RCC 7860 (cell line): ENCODE data around the gene TTLL9.

ENCODE experiments used
- DNase-seq: peaks from one replicate; pipeline ENCODE4 v3.0.0-alpha.2; 2015; ENCODE audit warnings: low spot score
- FAIRE-seq: peaks from 2 replicates; lab custom pipeline; 2012; peaks lifted over from hg19 to GRCh38; lab: Jason Lieb, UNC

TTLL9 gene

DNA sequence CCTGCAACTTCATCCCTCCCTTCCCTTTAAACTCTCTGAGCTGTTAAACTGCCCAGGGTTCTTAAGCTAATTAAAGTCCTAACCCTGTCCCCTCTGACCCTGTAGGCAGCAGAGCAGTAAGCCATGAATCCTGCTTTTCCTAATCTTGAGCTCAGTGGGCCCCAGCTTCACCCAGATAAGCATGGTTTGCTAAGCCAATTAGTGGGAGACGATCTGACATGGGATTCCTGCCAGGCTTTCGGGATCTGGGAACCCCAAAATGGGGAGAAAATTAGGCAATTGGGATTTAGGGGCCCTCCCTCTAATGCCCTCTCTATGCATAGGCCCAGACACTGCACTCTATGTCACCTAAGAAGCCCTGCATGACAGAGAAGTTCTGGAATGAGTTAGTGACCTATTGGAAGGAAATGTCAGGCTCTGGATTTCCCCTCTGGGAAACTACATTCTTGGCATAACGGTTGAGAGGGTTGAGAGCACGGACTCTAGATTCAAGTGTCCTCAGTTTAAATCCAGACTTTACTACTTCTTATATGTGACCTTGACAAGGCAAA, 102.1 kb downstream of the TTLL9 start:
- DNase-seq: peak; percentile 94

DNA sequence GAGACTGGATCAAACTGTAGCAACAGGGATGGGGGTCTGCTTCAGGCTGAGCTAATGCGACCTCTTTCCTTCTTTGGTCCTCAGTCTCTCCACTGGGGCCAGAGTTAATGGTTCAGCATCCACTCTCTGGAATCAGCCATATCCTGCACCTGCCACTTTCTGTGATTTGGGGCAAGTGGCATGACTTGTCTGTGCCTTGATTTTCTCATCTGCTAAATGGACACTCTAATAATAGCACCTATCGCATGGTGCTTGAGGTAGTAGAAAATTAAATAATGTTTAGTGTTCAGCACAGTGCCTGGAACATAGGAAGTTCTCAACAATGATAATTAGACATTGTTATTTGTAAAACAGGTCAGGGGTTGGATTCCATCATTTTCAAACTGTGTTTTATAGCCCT, 103.9 kb downstream of the TTLL9 start:
- no peak for FAIRE-seq
- no peak for DNase-seq

More for the DNA sequence above, 102.1 kb downstream of the TTLL9 start:
- peak; percentile 92 for FAIRE-seq

- DNase-seq: no peak
- no peak for FAIRE-seq
Measured at GRCh38 chr20:31974951-31975487, 104.6 kb downstream of the TTLL9 start.

DNA sequence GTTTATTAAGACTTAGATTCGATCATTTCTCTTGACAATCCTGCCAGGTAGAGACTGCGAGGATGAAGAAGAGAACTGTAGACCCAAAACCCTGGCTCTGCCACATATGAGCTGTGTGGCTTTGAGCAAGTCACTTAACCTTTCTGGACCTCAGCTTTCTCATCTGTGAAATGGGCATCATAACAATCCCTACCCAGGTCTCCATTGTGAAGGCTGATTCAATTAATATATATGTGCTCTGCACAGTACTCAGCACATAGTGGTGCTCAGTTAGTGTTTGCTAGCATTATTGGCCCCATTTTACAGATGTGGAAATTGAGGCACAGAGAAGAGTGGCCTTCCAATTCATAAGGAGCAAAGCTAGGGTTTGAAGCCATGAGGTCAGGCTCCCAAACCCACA, 105.4 kb downstream of the TTLL9 start:
- no peak for FAIRE-seq
- DNase-seq: no peak

GRCh38 chr20:31977080-31977479, 106.6 kb downstream of the TTLL9 start:
- FAIRE-seq (no peak), DNase-seq (no peak)

- peak; percentile 17 for DNase-seq
- no peak for FAIRE-seq
Measured at GRCh38 chr20:31979713-31980426, 109.4 kb downstream of the TTLL9 start.

DNA sequence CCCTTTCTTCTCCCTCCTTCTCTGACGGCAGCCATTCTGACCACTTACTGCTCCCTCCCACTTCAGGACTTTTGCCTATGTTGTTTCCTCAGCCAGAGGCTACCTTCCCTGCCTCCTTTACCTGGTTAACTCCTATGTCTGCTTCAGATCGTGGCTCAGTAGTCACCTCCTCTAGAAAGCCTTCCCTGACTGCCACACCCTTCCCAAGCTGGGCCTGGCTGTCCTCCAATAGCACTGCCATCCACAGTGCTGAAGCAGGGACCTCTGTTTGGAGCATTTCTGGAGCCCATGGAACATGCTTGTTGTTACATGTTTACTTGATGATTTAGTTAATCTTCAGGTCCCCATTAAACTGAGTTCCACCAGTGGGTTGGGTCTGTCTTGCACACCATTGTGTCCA, 111.3 kb downstream of the TTLL9 start:
- FAIRE-seq: no peak
- no peak for DNase-seq

DNA sequence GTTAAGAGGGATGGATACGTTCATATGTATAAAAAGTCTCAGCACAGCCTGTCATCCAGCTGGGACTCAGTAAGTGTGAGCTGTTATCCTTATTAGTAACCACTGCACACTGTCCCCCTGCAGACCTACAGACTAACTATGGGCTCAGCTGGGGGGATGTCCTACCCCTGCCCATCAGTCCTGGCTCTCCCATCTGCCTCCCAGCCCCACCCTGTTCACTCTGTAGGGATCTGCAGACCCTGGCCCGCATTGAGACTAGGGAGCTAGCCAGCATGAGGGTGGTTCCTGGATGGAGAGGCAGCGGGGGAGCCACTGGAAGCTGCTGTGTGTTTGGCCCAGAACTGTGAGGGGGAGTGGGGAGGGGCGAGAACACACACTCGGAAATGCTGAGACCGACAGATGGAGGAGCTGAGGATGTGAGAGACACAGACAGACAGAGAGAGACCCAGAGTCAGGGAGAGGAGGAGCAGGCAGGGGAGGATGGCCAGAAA, 114.6 kb downstream of the TTLL9 start:
- DNase-seq: no peak
- no peak for FAIRE-seq

DNA sequence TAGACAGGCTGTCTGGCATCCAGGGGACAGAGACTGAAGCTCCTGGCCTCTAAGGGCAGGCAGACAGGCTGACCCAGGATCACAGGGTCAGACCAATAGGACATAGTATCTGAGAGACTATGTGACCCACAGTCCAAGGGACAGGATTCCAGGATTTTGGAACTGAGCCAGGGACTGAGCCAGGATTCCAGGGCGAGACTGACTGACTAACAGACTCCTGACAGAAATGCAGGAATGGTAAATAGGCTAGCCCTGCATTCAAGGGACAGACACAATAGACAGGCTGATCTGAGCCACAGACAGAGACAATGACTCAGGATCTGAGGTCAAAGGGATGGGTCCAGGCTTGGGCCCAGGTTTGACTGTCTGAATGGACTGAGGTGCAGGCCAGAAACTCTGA, 117.3 kb downstream of the TTLL9 start:
- DNase-seq (peak; percentile 94), FAIRE-seq (peak; percentile 92)

- DNase-seq: peak; percentile 51
- FAIRE-seq: no peak
Measured at GRCh38 chr20:31988430-31989015, 118.1 kb downstream of the TTLL9 start.

DNA sequence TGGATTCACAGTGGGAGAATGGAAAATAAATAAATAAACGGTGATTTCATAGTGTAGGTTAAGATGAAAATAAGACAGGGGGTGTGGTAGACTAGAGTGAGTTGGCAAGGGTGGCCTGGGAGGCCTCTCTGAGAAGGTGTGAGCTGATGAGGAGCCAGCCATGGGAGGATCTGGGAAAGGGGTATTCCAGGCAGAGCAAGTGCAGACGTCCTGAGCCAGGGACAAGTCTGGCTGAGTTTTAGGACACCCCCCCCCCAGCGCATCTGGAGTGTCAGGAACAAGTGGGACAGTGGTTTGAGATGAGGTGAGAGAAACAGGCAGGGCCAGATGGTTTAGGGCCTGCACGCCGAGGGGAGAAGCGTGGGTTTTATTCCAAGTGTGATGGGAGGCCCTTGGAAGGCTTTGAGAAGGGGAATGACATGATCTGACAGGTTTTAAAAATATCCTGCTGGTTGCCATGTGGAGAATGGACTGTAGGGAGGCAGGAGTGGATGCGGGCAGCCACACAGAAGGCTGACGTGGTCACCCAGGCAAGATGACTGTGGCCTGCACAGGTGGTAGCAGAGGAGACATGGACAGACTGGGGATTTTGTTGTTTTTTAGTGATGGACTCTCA, 118.7 kb downstream of the TTLL9 start:
- DNase-seq (no peak), FAIRE-seq (no peak)

GRCh38 chr20:31990641-31991338, 120.4 kb downstream of the TTLL9 start:
- FAIRE-seq: no peak
- DNase-seq: no peak

DNA sequence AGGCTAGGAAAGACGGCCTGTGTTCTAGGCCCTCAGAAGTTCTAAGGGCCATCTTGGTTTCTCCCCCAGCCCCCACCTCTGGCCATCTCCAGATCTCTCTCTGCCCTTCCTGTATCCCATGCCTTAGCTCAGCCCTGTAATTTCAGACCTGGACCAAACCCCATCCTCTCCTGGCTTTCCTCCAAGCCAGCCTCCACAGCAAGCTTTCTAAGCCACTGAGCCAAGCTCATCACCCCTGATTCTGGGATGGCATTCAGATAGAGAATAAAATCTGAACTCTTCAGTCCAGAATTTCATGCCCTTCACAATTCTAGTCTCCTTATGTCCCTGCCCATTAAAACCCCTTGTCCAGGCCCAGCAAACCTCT, 120.9 kb downstream of the TTLL9 start:
- FAIRE-seq: no peak
- DNase-seq: no peak

DNA sequence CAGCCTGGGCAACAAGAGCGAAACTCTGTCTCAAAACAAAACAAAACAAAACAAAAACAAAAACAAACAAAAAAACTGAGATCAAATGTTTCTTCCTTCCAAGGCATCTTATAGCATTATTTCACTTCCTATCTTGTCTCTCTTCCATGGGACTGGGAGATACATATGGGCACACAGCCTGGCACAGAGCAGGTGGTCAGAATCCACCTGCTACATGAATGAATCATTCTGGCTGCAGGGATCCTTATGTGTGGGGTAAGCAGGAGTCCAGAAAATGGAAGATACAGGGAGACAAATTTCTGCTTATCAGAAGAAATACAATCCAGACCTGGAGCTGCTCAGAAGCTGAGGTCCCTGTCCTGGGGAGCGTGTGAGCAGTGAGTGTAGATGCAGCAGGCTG, 121.7 kb downstream of the TTLL9 start:
- FAIRE-seq (no peak), DNase-seq (no peak)
